DOHH2 (cell line): ENCODE data around the gene GNA14.

ENCODE experiments used
- H3F3A ChIP-seq: fragments of 200-600 bp; sonication (generic), shearing (Covaris generic); 2 replicates; pipeline ENCODE4 v1.6.0; 2016; ENCODE audit warnings: antibody characterized with exemption, mild to moderate bottlenecking; ENCODE audit not compliant: control insufficient read depth, insufficient read depth
- H3K27ac ChIP-seq: fragments of 200-600 bp; sonication (generic); 2 replicates; pipeline ENCODE4 v1.5.1; 2014; ENCODE audit warnings: low read depth, mild to moderate bottlenecking, low read length, moderate library complexity
- H3K27me3 ChIP-seq: fragments of 200-600 bp; sonication (generic); 2 replicates; pipeline ENCODE4 v1.6.1; 2014; ENCODE audit warnings: mild to moderate bottlenecking, low read length, mixed read lengths; ENCODE audit not compliant: control insufficient read depth
- H3K36me3 ChIP-seq: fragments of 200-600 bp; sonication (generic); 2 replicates; pipeline ENCODE4 v1.6.1; 2014; ENCODE audit warnings: mild to moderate bottlenecking, low read length, moderate library complexity, mixed read lengths; ENCODE audit not compliant: control insufficient read depth
- H3K4me1 ChIP-seq: fragments of 200-600 bp; sonication (generic); 2 replicates; pipeline ENCODE4 v1.6.1; 2014; ENCODE audit warnings: mild to moderate bottlenecking, low read length, mixed read lengths; ENCODE audit not compliant: control insufficient read depth
- H3K4me2 ChIP-seq: fragments of 200-600 bp; sonication (generic); 2 replicates; pipeline ENCODE4 v1.6.0; 2014; ENCODE audit warnings: mild to moderate bottlenecking, low read length, moderate library complexity
- H3K4me3 ChIP-seq: fragments of 200-600 bp; sonication (generic); 2 replicates; pipeline ENCODE4 v1.5.1; 2014; ENCODE audit warnings: mild to moderate bottlenecking, low read length, mixed read lengths
- H3K79me2 ChIP-seq: fragments of 200-600 bp; sonication (generic); 2 replicates; pipeline ENCODE4 v1.6.1; 2014; ENCODE audit warnings: mild to moderate bottlenecking, low read length, mixed read lengths; ENCODE audit not compliant: control insufficient read depth
- H3K9me2 ChIP-seq: fragments of 200-600 bp; sonication (generic); replicated peaks from 2 replicates; pipeline ENCODE4 v1.6.1; 2014; ENCODE audit warnings: mild to moderate bottlenecking, low read length, mixed read lengths; ENCODE audit not compliant: control insufficient read depth
- H3K9me3 ChIP-seq: fragments of 200-600 bp; sonication (generic); 2 replicates; pipeline ENCODE4 v1.6.1; 2014; ENCODE audit warnings: antibody characterized with exemption, low read length, mixed read lengths; ENCODE audit not compliant: control insufficient read depth, insufficient read depth
- H4K20me1 ChIP-seq: fragments of 200-600 bp; sonication (generic); 2 replicates; pipeline ENCODE4 v1.6.0; 2014; ENCODE audit warnings: low read depth, mild to moderate bottlenecking, antibody characterized with exemption, low read length, moderate library complexity; ENCODE audit not compliant: control insufficient read depth, insufficient read depth
- EZH2phosphoT487 ChIP-seq: fragments of 200-600 bp; sonication (generic); IDR thresholded peaks from 2 replicates; pipeline ENCODE4 v1.6.1; 2017; ENCODE audit warnings: borderline replicate concordance, mild to moderate bottlenecking, antibody characterized with exemption, low read length, moderate library complexity, mixed read lengths
- TF ChIP-seq, protein P1 (sequence below): fragments of 200-600 bp; sonication (generic); IDR thresholded peaks from one replicate; pipeline ENCODE4 v1.5.1; 2014; ENCODE audit warnings: antibody characterized with exemption, mild to moderate bottlenecking, low read depth, low read length; ENCODE audit not compliant: poor library complexity, severe bottlenecking

Gene GNA14

DNA sequence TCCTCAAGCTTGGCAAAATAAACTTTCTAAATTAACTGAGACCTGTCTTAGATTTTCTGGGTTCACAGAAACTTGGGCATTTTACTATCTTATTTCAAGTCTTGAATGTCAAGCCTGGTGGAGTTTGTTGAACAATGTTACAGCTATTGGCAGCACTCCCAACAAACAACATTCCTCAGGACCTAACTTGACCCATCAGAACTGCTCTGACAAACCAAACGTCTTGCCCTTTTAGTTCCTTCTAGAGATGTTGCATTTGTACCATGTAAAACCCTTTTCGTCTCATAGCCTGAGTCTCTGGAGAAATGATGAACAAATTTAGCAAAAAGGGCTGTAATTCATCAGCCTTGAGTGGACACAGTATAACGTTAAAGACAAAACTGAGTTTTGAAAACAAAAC, 51.1 kb downstream of the GNA14 start:
- Histone ChIP-seq H3K4me1 (no peaks in the 10 kb centered on the region), H3K9me2 (no peaks in the 10 kb centered on the region), H3K27ac (no peak overlapping the region), H3K4me3 (no peak overlapping the region), H3K4me2 (no peak overlapping the region), H3K36me3 (no peaks in the 10 kb centered on the region), H3K79me2 (no peaks in the 10 kb centered on the region), H3F3A (no peaks in the 10 kb centered on the region), H3K9me3 (no peaks in the 10 kb centered on the region), H3K27me3 (no peaks in the 10 kb centered on the region), H4K20me1 (no peaks in the 10 kb centered on the region)
- TF ChIP-seq EZH2phosphoT487 = no peak
- TF ChIP-seq, protein P1, sequence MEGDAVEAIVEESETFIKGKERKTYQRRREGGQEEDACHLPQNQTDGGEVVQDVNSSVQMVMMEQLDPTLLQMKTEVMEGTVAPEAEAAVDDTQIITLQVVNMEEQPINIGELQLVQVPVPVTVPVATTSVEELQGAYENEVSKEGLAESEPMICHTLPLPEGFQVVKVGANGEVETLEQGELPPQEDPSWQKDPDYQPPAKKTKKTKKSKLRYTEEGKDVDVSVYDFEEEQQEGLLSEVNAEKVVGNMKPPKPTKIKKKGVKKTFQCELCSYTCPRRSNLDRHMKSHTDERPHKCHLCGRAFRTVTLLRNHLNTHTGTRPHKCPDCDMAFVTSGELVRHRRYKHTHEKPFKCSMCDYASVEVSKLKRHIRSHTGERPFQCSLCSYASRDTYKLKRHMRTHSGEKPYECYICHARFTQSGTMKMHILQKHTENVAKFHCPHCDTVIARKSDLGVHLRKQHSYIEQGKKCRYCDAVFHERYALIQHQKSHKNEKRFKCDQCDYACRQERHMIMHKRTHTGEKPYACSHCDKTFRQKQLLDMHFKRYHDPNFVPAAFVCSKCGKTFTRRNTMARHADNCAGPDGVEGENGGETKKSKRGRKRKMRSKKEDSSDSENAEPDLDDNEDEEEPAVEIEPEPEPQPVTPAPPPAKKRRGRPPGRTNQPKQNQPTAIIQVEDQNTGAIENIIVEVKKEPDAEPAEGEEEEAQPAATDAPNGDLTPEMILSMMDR = no peak

DNA sequence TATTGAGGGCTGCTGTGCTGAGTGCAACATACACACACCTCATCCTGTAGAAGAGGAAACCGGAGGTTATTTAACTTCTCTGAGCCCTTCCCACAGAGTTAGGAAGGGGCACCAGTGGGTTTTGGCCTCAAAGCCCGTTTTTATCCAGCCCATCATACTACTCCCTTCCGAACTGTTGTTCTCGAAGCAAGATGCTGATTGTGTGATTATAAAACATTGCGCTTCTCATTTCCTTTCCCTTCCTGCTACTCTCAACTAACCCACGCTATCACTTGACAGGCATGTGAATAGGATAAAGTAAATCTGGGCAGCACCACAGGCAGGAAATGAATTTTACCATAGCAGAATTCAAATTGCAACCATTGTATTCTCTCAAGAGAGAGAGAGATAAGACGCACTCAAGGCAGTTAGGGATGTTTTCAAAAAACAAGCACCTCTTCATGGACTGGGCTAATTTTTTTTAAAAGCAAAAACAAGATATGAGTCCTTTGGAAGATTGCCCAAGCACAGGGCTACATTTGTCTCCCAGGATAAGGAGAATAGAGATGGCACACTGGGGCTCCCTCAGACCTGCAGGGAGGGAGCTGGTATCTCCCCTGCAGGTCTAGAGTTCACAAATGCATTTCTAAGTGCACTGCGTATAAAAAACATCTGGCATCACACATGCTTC, 52.6 kb downstream of the GNA14 start:
- H3K79me2 ChIP-seq = no peaks in the 10 kb centered on the region
- H3K4me3 ChIP-seq = no peak overlapping the region
- no peaks in the 10 kb centered on the region for H3K9me2 ChIP-seq
- TF ChIP-seq EZH2phosphoT487 = no peak
- TF ChIP-seq, protein P1 = no peak
- no peaks in the 10 kb centered on the region for H3K27me3 ChIP-seq
- H3K36me3 ChIP-seq = no peaks in the 10 kb centered on the region
- no peaks in the 10 kb centered on the region for H3K9me3 ChIP-seq
- H3K27ac ChIP-seq = no peak overlapping the region
- no peaks in the 10 kb centered on the region for H4K20me1 ChIP-seq
- H3F3A ChIP-seq = no peaks in the 10 kb centered on the region
- H3K4me1 ChIP-seq = no peaks in the 10 kb centered on the region
- H3K4me2 ChIP-seq = no peak overlapping the region

GRCh38 chr9:77594963-77595362, 53.2 kb downstream of the GNA14 start:
- H3K9me3 ChIP-seq = no peaks in the 10 kb centered on the region

More at GRCh38 chr9:77594963-77595362, 53.2 kb downstream of the GNA14 start:
- no peaks in the 10 kb centered on the region for H3K27me3 ChIP-seq
- H3K36me3 ChIP-seq = no peaks in the 10 kb centered on the region
- H3K4me2 ChIP-seq = no peak overlapping the region
- TF ChIP-seq EZH2phosphoT487 = no peak
- TF ChIP-seq, protein P1 = no peak
- no peak overlapping the region for H3K4me3 ChIP-seq
- H3K9me2 ChIP-seq = no peaks in the 10 kb centered on the region
- no peak overlapping the region for H3K27ac ChIP-seq
- no peaks in the 10 kb centered on the region for H3K79me2 ChIP-seq
- H3F3A ChIP-seq = no peaks in the 10 kb centered on the region
- no peaks in the 10 kb centered on the region for H3K4me1 ChIP-seq
- H4K20me1 ChIP-seq = no peaks in the 10 kb centered on the region
